HG02885 (cell line): ENCODE data around the gene ABL2.
"Not testable (repeated sequence)": the region's sequence is repeated elsewhere in the genome, so short reads cannot be mapped to it uniquely, and the experiment has no call there.

ENCODE experiments used
- ATAC-seq: cut with Tn5 transposase; IDR thresholded peaks from one replicate; pipeline ENCODE4 v1.9.1; 2021; ENCODE audit warnings: mild to moderate bottlenecking; ENCODE audit not compliant: unreplicated experiment, poor library complexity

The ABL2 gene

DNA sequence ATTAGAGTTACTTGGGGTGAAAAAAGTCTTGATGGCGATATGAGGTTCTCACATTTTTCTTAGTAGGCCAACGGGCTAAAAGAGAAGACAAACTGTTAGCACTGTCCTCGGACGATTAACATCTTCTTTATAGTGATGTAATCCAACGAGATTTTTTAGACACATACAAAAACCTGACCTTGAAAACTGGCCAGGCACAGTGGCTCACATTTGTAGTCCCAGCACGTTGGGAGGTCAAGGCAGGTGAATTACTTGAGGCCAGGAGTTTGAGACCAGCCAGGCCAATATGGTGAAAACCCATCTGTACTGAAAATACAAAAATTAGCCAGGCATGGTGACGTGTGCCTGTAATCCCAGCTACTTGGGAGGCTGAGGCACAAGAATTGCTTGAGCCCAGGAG lies 8.4 kb downstream of the ABL2 start:
- ATAC-seq: not testable (repeated sequence)

DNA sequence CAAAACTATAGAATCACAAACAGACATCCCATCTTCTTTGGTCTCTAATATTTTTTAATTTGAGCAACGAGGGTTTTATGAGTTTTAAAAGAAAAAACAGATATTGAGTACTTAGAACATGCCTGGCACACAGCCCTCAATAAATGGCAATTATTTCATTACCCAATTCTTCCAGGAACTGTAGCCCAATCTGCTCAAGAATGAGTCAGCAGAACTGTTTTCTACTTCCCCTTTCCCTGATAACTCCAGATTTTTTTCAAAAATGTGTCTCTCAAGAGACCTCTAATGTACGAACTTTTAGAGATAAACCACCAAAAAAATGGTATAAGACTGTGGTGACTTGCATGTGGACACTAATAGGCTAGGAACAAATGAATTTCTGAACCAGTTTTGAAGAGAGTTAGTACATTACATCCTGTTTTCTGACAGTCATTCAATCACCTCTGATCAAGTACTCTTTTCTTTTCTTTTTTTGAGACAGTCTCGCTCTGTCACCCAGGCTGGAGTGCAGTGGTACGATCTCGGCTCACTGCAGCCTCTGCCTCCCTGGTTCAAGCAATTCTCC lies 11.5 kb downstream of the ABL2 start:
- ATAC-seq: no peak

DNA sequence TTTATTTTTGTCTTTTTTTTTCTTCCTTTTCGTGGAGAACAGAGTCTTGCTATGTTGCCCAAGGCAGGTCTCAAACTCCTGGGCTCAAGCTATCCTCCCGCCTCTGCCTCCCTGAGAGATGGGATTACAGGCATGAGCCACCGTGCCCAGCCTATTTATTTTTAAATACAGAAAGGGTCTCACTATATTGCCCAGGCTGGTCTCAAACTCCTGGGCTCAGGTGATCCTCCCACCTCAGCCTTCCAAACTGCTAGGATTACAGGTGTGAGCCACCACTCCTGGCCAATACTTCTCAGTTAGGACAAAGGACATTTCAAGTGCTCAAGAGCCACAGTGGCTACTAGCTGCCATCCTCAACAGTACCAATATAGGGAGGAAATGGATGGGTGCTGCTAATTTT lies 16.2 kb downstream of the ABL2 start:
- ATAC-seq: not testable (repeated sequence)

DNA sequence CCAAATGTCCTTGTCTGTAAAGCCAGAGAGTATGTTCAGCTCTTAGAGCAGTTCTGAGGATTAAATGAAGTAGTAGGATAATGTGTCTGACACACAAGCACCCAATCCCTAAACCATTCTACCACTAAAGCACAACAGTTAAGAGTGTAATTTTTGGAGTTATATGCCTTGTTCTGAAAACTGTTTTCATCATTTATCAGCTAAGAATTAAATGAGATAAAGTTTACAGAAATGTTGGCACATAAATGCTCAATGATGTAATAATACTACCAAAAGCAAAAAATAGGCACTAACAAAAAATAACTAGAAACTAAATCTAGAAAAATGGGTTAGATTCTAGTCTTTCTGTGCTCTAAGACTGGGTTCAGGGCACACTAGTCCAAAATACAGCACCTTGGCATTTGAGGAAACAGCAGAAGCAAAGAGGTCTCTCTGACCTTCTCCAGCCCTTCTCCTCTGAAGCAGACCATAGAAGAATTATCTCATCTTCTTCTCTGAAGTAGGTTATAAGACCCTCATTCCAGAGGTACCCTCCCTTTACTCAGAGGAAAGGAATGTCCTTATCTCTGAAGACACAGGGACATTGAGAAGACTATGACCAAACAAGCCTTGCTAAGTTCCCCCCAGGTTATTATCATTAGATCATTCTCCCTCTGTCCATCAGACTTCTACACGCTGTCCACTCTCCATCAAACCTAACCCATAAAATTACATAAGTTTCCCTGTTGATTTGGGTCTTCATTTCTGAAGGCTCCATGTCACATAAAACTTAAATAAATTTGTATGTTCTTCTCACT lies 20.6 kb downstream of the ABL2 start:
- no peak for ATAC-seq

DNA sequence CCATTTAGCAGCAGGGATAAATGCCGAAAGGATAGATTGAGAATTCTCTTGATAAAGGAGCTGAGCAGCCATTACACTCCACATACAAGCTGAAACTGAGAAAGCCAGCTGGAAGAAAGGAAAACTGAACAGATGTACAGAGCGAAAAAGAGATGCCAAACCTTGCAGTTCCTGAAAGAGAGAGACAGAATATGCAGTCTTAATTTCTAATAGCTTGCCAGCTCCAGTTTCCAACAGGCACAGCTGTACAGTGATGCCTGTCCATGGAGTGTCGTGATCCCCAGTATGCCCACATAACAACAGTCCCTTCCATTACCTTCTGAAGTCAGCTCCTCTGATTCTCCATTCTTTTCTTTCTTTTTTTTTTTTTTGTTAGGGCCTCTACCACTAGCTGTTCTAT lies 22.7 kb downstream of the ABL2 start:
- ATAC-seq: no peak

DNA sequence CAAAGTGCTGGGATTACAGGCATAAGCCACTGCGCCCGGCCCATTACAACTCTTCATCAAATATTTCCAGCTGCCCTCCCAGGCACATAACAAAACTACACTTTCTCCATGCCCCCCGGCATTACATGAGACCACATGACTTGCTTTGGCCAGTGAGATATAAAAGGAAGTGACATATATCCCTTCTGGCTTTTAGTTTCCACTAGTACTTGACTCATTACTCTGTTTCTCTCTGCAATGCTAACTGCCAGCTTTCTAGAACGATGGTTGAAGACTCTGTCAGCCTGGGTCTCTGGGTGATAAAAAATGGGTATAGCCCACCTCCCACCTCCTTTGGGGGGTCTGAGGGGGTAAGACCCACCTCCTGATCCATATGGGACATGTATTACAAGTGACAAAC lies 24.2 kb downstream of the ABL2 start:
- no peak for ATAC-seq

DNA sequence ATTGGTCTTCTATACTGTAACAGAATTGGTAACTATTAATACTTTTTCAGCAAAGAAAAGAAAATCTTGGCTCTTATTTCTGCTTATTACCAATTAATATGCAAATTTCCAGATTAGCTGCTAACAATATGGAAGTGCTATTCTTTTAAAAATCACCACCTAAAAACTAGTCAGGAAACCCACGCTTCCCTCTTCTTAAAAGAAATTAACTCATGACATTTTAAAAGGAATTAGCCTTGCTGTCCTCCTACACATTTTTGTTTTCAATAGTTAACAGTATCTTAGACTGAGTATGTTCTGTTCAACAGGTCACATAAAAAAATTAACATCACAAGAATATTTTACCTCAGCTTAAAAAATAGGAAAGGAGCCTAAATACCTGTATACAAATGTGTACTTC lies 27.3 kb downstream of the ABL2 start:
- no peak for ATAC-seq

DNA sequence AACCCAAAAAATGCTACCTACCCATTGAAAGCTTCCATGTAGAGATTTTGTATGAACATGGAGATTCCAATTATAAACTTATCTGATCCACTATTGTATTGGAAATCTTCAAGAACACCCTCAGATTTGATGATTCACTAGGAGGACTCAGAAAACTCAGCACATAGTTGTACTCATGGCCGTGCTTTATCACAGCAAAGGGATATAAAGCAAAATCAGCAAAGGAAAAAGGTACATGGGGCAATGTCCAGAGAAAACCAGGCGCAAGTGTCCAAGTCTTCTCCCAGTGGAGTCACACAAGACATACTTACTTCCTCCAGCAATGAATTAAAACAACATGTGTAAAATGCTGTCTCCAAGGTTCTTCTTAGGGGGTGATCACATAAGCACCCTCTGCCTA lies 28.9 kb downstream of the ABL2 start:
- no peak for ATAC-seq

DNA sequence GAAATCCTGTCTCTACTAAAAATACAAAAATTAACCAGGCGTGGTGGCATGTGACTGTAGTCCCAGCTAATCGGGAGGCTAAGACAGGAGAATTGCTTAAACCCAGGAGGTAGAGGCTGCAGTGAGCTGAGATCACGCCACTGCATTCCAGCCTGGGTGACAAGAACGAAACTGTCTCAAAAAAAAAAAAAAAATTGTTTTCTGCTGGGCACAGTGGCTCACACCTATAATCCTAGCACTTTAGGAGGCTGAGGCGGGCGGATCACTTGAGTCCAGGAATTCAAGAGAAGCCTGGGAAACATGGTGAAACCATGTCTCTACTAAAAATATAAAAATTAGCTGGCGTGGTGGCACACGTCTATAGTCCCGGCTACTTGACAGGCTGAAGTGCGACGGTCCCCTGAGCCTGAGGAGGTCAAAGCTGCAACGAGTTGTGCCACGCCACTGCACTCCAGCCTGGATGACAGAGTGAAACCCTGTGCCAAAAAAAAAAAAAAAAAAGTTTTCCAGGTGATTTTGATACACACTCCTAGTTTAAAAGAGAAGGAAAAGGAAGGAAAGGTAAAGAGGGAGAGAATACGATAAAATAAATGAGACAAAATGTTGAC lies 31.7 kb downstream of the ABL2 start:
- no peak for ATAC-seq

DNA sequence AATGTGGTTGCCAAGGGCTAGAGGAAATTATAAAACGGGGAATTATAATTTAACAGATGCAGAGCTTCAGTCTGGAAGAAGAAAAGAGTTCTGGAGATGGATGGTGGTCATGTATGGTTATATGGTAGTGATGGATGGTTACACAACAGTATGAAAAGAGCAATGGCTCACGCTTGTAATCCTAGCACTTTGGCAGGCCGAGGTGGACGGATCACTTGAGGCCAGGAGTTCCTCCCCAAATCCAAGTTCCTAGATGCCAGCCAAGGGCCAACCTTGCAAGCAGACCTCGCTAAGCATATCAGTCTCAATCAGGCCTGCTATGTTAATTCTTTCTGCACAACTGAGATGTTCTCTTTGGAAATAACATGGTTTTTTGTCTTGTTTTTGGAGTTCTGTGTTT lies 33.6 kb downstream of the ABL2 start:
- ATAC-seq: not testable (repeated sequence)

DNA sequence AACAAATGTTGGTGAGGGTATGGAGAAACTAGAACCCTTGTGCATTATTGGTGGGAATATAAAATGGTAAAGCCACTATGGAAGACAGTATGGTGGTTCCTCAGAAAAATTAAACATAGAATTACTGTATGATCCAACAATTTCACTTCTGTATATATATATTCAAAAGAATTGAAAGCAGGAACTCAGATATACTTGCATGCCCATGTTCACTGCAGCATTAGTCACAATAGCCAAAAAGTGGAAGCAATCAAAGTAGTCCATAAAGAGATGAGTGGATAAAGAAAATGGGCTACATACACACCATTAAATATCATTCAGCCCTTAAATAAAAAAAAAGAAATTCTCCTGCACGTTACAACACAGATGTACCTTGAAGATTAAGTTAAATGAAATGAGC lies 34.1 kb downstream of the ABL2 start:
- ATAC-seq: no peak

DNA sequence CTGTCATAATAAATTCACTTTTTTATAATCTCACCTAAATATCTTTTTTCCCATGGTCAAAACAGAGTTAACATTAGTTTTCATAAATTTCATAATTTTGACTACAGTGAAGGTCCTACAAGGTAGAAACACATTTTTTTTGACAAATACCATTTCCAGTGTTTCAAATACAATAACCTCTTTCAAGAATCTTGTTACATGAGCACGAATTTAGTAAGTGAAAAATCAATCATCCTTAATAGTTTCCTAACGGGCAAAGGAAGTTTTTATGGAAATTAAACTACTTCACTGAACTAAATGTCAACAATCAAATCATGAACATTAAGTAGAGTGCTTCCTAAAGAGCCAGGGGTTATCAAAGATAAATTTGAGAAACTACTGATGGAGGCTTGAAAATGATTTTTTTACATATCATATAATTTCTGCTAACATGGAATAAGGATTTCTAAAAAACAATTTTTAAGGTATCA lies 35.4 kb downstream of the ABL2 start:
- no peak for ATAC-seq

DNA sequence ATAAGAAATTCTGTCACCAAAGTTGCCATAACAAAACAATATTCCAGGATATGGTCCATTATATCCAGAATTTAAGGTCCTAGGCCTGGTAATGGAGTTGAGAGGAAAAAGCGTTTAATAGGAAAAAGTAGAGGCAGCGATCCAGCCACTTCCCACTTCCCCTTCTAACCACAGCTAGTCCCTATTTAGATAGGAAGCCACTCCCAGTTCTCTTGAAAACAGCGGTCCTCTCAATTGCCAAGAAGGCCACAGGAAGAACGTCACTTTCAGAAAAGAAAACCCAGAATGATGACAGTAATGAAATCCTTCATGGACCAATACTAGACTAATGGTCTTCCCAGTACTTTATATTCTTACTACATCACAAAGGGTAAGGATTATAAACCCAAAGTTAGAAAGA lies 38.6 kb downstream of the ABL2 start:
- ATAC-seq: no peak

DNA sequence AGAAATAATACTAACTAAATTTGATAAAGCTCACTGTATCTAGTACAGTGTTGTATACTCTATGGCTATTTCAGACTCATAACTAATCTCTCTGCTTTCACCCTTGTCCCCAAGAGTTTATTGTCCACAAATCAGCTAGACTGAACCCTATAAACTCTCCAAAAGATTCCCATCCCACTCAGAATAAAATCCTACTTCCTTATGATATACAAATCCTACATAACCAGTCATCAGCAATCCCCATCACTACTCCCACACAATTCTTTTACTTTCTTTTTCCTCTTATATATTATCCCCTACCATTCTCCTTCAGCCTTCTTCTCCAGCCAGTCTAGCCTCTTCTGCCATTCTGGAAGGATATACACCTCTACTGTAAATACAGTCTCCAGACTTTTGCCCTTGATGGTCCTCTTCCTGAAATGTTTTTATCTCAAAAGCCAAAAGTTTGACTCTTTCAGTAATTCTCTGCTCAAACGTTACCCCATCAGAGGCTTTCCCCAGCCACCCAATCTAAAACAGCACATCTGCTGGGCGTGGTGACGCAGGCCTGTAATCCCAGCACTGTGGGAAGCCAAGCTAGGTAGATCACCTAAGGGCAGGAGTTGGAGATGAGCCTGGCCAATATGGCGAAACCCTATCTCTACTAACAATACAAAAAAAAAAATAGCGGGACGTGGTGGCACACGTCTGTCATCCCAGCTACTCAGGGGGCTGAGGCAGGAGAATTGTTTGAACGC lies 41.6 kb downstream of the ABL2 start:
- no peak for ATAC-seq

DNA sequence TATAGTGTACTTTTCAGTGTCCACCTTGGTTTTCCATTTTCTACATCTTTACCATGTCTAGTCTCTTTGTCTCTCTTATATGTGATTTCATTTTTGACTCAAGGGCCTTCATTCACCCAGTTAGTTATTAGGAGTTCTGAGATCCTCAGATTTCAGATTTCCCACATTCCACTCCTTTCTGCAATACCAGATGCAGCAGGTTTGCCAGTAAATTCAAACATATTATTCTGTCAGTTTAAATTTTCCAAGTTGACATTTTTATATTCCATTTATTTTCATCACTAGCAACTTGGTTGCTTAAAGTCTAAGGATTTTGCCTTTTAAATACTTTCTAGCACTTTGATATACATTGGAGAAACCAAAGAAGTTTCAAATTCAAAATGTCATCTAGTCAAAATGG lies 42.4 kb downstream of the ABL2 start:
- ATAC-seq: no peak

DNA sequence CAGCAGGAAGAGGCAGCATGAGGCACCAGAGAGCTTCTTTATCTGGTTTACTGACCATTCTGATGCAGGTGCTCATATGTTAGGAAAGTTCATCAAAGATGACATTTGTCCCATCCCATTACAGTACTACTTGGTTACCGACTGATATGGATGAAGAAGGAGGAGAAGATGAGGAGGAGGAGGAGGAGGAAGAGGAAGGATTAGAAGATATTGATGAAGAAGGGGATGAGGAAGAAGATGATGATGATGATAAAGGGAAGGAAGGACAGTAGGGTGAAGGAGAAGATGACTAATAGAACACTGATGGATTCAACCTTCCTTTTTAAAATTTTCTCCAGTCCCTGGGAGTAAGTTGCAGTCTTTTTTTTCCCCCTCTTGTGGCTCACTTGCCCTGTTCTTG lies 45.1 kb downstream of the ABL2 start:
- ATAC-seq: no peak

DNA sequence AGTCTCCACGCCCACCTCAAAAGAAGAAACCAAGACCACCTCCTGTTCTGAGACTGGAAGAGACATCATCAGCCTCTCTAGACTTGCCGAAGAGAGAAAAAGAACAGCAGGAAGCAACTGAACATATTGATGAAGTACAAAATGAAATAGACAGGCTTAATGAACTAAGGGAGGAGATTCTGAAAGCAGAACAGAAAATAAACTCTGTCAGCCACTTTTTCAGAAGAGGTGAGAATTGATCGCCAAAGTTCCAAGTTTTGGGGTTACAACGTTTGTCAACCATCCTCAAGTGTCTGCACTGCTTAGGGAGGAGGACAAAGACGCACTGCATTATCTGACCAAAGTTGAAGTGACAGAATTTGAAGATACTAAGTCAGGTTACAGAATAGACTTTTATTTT lies 45.6 kb downstream of the ABL2 start:
- ATAC-seq: no peak

DNA sequence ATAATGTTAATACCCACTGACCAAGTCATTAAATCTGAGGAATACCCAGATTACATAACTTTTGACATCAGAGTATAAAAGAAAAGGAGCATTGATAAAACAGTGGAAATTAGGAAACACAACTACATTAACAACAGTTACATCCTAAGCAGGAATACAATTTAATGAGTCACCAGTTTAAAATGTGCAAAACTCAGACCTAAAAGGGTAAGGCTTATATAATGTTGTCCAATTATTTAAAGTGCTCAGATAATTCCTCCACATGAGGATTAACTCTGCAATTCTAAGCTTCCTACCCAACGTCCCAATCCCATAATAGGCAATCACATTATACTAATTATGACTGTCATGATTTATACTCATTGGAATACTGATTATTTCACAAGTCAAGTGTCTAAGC lies 50.5 kb downstream of the ABL2 start:
- ATAC-seq: no peak

DNA sequence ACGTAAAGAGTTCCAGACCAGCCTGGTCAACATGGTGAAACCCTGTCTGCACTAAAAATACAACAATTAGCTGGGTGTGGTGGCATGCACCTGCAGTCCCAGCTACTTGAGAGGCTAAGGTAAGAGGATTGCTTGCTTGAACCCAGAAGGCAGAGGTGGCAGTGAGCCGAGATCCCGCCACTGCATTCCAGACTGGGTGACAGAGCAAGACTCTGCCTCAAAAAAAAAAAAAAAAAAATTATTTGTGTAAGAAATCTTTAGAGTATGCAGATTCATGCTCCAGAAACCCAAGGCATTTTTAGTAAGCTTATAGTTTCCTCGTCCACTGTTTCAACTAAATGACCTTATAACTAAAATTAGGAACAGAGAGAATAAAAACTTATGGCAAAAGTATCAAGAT lies 51.3 kb downstream of the ABL2 start:
- no peak for ATAC-seq

DNA sequence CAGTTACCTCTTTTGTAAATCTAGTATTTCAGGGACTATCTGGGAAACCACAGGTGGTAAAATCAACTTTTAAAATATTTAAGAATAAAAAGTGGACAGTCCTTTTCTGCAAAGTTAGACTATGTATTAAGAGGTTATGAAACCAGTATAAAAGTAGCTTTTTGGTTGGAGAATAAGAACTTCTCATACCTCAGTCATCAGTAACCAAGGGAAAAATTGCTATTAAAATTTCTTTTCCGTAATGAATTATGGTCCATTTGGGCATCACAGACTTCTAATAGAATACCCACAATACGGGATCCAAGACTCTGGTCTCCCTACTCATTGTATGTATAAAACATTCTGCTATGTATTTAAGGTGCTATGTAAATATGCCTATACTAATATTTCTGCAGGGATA lies 51.9 kb downstream of the ABL2 start:
- ATAC-seq: no peak

DNA sequence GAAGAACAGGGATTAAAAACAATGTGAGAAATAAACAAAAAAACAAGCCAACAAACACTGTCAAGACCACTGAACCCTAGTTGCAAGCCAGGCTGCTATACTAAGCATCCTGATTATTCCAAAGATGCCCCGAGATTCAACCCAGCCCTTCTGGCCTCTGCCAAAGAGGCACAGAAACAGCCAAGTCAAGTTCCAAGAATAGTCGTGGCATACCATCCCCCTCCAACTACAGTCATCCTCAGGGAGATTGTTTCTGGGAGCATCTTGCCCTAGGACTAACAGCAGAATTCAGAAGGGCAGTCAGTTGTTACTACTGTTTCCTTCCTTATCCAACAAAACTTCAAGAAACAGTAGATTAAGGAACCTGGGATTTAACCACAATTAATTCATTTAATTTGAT lies 52.3 kb downstream of the ABL2 start:
- ATAC-seq: no peak
